CD4-positive, CD25-positive, alpha-beta regulatory T cell (primary cell): Measurements from ENCODE around the gene COMMD6. TPM values are rescaled to one million over a fixed set of nuclear protein-coding genes. Genes with fewer than 3 reads are reported as not detected.

Experiments
- ATAC-seq, 2 donors: fragments of 150-1000 bp; cut with Tn5 transposase; one replicate each; pipeline ENCODE4 v1.10.0; 2021; ENCODE audit warnings: low read depth in 2 of 2, moderate number of reproducible peaks in 2 of 2, moderate library complexity in 1 of 2
- DNase-seq, 3 donors: peaks; one replicate each; pipeline versions ENCODE4 v3.0.0 to v3.0.0-alpha.2; 2012 to 2022; ENCODE audit warnings: mixed read lengths in 1 of 3
- H3K27ac ChIP-seq: one replicate; pipeline ENCODE4 v1.7.0; 2013; ENCODE audit warnings: mild to moderate bottlenecking, low read length; ENCODE audit not compliant: insufficient read depth, poor library complexity, severe bottlenecking
- H3K27me3 ChIP-seq: one replicate; pipeline ENCODE4 v1.7.0; 2013; ENCODE audit warnings: low read length; ENCODE audit not compliant: control insufficient read depth, insufficient read depth
- H3K36me3 ChIP-seq: one replicate; pipeline ENCODE4 v1.7.0; 2013; ENCODE audit warnings: mild to moderate bottlenecking, low read length, moderate library complexity; ENCODE audit not compliant: control insufficient read depth, insufficient read depth
- H3K4me1 ChIP-seq: 2 replicates; pipeline ENCODE4 v1.7.0; 2013; ENCODE audit warnings: mild to moderate bottlenecking, low read length; ENCODE audit not compliant: insufficient read depth, control insufficient read depth, poor library complexity, severe bottlenecking
- H3K4me3 ChIP-seq: one replicate; pipeline ENCODE4 v1.7.0; 2013; ENCODE audit warnings: low read depth, mild to moderate bottlenecking, low read length, moderate library complexity
- H3K9me3 ChIP-seq, 2 experiments: 1 replicate in 1 of 2; 2 replicates in 1 of 2; pipeline ENCODE4 v1.7.0; 2013; ENCODE audit warnings: low read length in 2 of 2, mild to moderate bottlenecking in 1 of 2, moderate library complexity in 1 of 2; ENCODE audit not compliant: control insufficient read depth in 2 of 2
- H3K27ac Mint-ChIP-seq, 3 donors: one replicate each; pipeline ENCODE4 v1.8.0; 2020 to 2022; ENCODE audit warnings: mild to moderate bottlenecking in 3 of 3, mixed read lengths in 3 of 3, moderate library complexity in 2 of 3
- H3K27me3 Mint-ChIP-seq: one replicate; pipeline ENCODE4 v1.8.0; 2022; ENCODE audit warnings: mild to moderate bottlenecking, mixed read lengths
- H3K36me3 Mint-ChIP-seq: one replicate; pipeline ENCODE4 v1.8.0; 2020; ENCODE audit warnings: mixed read lengths
- H3K4me1 Mint-ChIP-seq, 4 donors: one replicate each; pipeline ENCODE4 v1.8.0; 2020 to 2022; ENCODE audit warnings: mixed read lengths in 4 of 4, mild to moderate bottlenecking in 1 of 4
- H3K4me3 Mint-ChIP-seq, 4 donors: one replicate each; pipeline ENCODE4 v1.8.0; 2020 to 2022; ENCODE audit warnings: mild to moderate bottlenecking in 4 of 4, mixed read lengths in 4 of 4, moderate library complexity in 3 of 4
- H3K9me3 Mint-ChIP-seq, 7 donors: one replicate each; pipeline ENCODE4 v1.8.0; 2020 to 2022; ENCODE audit warnings: mixed read lengths in 7 of 7, mild to moderate bottlenecking in 3 of 7, moderate library complexity in 2 of 7
- polyA plus RNA-seq, 4 donors: library from polyadenylated mRNA; unstranded; fragments of 300-500 nt; fragmentation: Illumina TruSeq; gene quantifications; one replicate each; pipeline ENCODE4 v1.2.3, GENCODE V29; 2021
- total RNA-seq: library from RNA; stranded (reverse); gene quantifications from one replicate; pipeline ENCODE4 v1.2.3, GENCODE V29; 2022

Gene COMMD6
- total and polyA plus RNA-seq, 5 donors from 2014 or later: 194 to 750 (median 691) TPM

- no peak overlapping the region for H3K4me3 ChIP-seq
- Mint-ChIP-seq H3K4me1 (no peaks in the 10 kb centered on the region), H3K4me3 (no peak overlapping the region), H3K27me3 (no peaks in the 10 kb centered on the region), H3K9me3 (no peaks in the 10 kb centered on the region), H3K27ac (no peak overlapping the region), H3K36me3 (no peaks in the 10 kb centered on the region)
- no peak overlapping the region for H3K27ac ChIP-seq
- no peaks in the 10 kb centered on the region for H3K9me3 ChIP-seq
- no peaks in the 10 kb centered on the region for H3K36me3 ChIP-seq
- H3K4me1 ChIP-seq: no peaks in the 10 kb centered on the region
- DNase-seq (no peak), ATAC-seq (no peak)
- H3K27me3 ChIP-seq: no peaks in the 10 kb centered on the region
These were observed 31.6 kb downstream of the COMMD6 start for GRCh38 chr13:75506018-75506417.

- Mint-ChIP-seq H3K4me1 (no peaks in the 10 kb centered on the region), H3K9me3 (no peaks in the 10 kb centered on the region), H3K27me3 (no peaks in the 10 kb centered on the region), H3K36me3 (no peaks in the 10 kb centered on the region), H3K4me3 (no peak overlapping the region), H3K27ac (no peak overlapping the region)
- Histone ChIP-seq H3K36me3 (no peaks in the 10 kb centered on the region), H3K27ac (no peak overlapping the region), H3K9me3 (no peaks in the 10 kb centered on the region), H3K4me3 (no peak overlapping the region), H3K27me3 (no peaks in the 10 kb centered on the region), H3K4me1 (no peaks in the 10 kb centered on the region)
- DNase-seq (no peak), ATAC-seq (no peak)
These were observed 32.3 kb downstream of the COMMD6 start for GRCh38 chr13:75505327-75505726.

- Mint-ChIP-seq H3K27ac (no peak overlapping the region), H3K4me3 (no peak overlapping the region), H3K9me3 (no peaks in the 10 kb centered on the region), H3K4me1 (no peaks in the 10 kb centered on the region), H3K36me3 (no peaks in the 10 kb centered on the region), H3K27me3 (peaks cover 35% of the 10 kb centered on the region)
- Histone ChIP-seq H3K9me3 (no peaks in the 10 kb centered on the region), H3K27ac (no peak overlapping the region), H3K27me3 (peaks cover 3% of the 10 kb centered on the region), H3K4me1 (no peaks in the 10 kb centered on the region), H3K36me3 (no peaks in the 10 kb centered on the region), H3K4me3 (no peak overlapping the region)
- no peak for DNase-seq
- ATAC-seq: no peak
These were observed 41.7 kb downstream of the COMMD6 start for GRCh38 chr13:75495938-75496337.

- no peaks in the 10 kb centered on the region for H3K9me3 ChIP-seq
- Mint-ChIP-seq H3K27me3 (peaks cover 36% of the 10 kb centered on the region), H3K4me3 (no peak overlapping the region), H3K4me1 (peaks cover 0 to 4% (median 2%) of the 10 kb centered on the region in 4 donors), H3K27ac (no peak overlapping the region), H3K36me3 (no peaks in the 10 kb centered on the region), H3K9me3 (no peaks in the 10 kb centered on the region)
- peaks cover 3% of the 10 kb centered on the region for H3K27me3 ChIP-seq
- no peak overlapping the region for H3K4me3 ChIP-seq
- no peaks in the 10 kb centered on the region for H3K36me3 ChIP-seq
- DNase-seq (no peak), ATAC-seq (no peak)
- H3K27ac ChIP-seq: no peak overlapping the region
- H3K4me1 ChIP-seq: no peaks in the 10 kb centered on the region
These were observed 43.1 kb downstream of the COMMD6 start for GRCh38 chr13:75494491-75494890.

- Mint-ChIP-seq H3K4me3 (no peak overlapping the region), H3K9me3 (no peaks in the 10 kb centered on the region), H3K27ac (no peak overlapping the region), H3K27me3 (peaks cover 32% of the 10 kb centered on the region), H3K36me3 (no peaks in the 10 kb centered on the region), H3K4me1 (peaks cover 0 to 5% (median 2%) of the 10 kb centered on the region in 4 donors)
- no peaks in the 10 kb centered on the region for H3K9me3 ChIP-seq
- H3K4me1 ChIP-seq: no peaks in the 10 kb centered on the region
- H3K36me3 ChIP-seq: no peaks in the 10 kb centered on the region
- peaks cover 5% of the 10 kb centered on the region for H3K27me3 ChIP-seq
- H3K4me3 ChIP-seq: no peak overlapping the region
- DNase-seq (no peak), ATAC-seq (no peak)
- H3K27ac ChIP-seq: no peak overlapping the region
These were observed 44.5 kb downstream of the COMMD6 start for GRCh38 chr13:75493156-75493555.

GRCh38 chr13:75492389-75492788 lies 45.3 kb downstream of the COMMD6 start:
- ATAC-seq (no peak), DNase-seq (no peak)
- peaks cover 0 to 5% (median 2%) of the 10 kb centered on the region in 4 donors for H3K4me1 Mint-ChIP-seq
- H3K4me3 Mint-ChIP-seq: no peak overlapping the region
- Histone ChIP-seq H3K27ac (no peak overlapping the region), H3K36me3 (no peaks in the 10 kb centered on the region), H3K4me3 (no peak overlapping the region), H3K4me1 (no peaks in the 10 kb centered on the region), H3K27me3 (peaks cover 5% of the 10 kb centered on the region), H3K9me3 (no peaks in the 10 kb centered on the region)
- peaks cover 38% of the 10 kb centered on the region for H3K27me3 Mint-ChIP-seq
- H3K36me3 Mint-ChIP-seq: no peaks in the 10 kb centered on the region
- no peak overlapping the region for H3K27ac Mint-ChIP-seq
- no peaks in the 10 kb centered on the region for H3K9me3 Mint-ChIP-seq

- Mint-ChIP-seq H3K36me3 (no peaks in the 10 kb centered on the region), H3K9me3 (peaks cover 0 to 1% (median 0%) of the 10 kb centered on the region in 7 donors), H3K27me3 (peaks cover 40% of the 10 kb centered on the region), H3K4me1 (peaks cover 0 to 5% (median 2%) of the 10 kb centered on the region in 4 donors), H3K27ac (no peak overlapping the region), H3K4me3 (no peak overlapping the region)
- Histone ChIP-seq H3K27me3 (peaks cover 5% of the 10 kb centered on the region), H3K36me3 (no peaks in the 10 kb centered on the region), H3K4me3 (no peak overlapping the region), H3K27ac (no peak overlapping the region), H3K9me3 (no peaks in the 10 kb centered on the region), H3K4me1 (no peaks in the 10 kb centered on the region)
- ATAC-seq (no peak), DNase-seq (no peak)
These were observed 46.3 kb downstream of the COMMD6 start for GRCh38 chr13:75491376-75491775.

- no peak overlapping the region for H3K4me3 ChIP-seq
- H3K9me3 ChIP-seq: no peaks in the 10 kb centered on the region
- Mint-ChIP-seq H3K36me3 (no peaks in the 10 kb centered on the region), H3K4me3 (no peak overlapping the region), H3K27me3 (peaks cover 54% of the 10 kb centered on the region), H3K4me1 (peaks cover 0 to 5% (median 2%) of the 10 kb centered on the region in 4 donors), H3K9me3 (peaks cover 0 to 1% (median 0%) of the 10 kb centered on the region in 7 donors), H3K27ac (no peak overlapping the region)
- H3K36me3 ChIP-seq: no peaks in the 10 kb centered on the region
- DNase-seq (peak in 1 of 3 donors; percentile 25), ATAC-seq (no peak)
- H3K27me3 ChIP-seq: peaks cover 14% of the 10 kb centered on the region
- H3K27ac ChIP-seq: no peak overlapping the region
- H3K4me1 ChIP-seq: no peaks in the 10 kb centered on the region
These were observed 48.0 kb downstream of the COMMD6 start for GRCh38 chr13:75489502-75490263.
